Keratinocyte (primary cell): ENCODE measurements around the gene CLK4. TPM values are rescaled to one million over a fixed set of nuclear protein-coding genes. Genes with fewer than 3 reads are reported as not detected.

Source experiments
- DNase-seq: peaks from one replicate; pipeline ENCODE4 v3.0.0-alpha.2; 2011; ENCODE audit warnings: low read depth, missing footprints, low spot score
- FAIRE-seq: peaks from 2 replicates; lab custom pipeline; 2011; peaks lifted over from hg19 to GRCh38; lab: Jason Lieb, UNC
- H2AFZ ChIP-seq: 2 replicates; pipeline ENCODE4 v1.6.0; 2012; ENCODE audit warnings: low read length, control low read depth, inconsistent platforms; ENCODE audit not compliant: control insufficient read depth
- H3K27ac ChIP-seq: 2 replicates; pipeline ENCODE4 v1.5.1; 2011; ENCODE audit warnings: low read length; ENCODE audit not compliant: control insufficient read depth, insufficient read depth
- H3K27me3 ChIP-seq: 3 replicates; pipeline ENCODE4 v1.6.0; 2011; ENCODE audit warnings: low read length; ENCODE audit not compliant: control insufficient read depth, insufficient read depth; ENCODE audit errors: extremely low read depth
- H3K36me3 ChIP-seq, 2 experiments: 2 replicates in 1 of 2; 3 replicates in 1 of 2; pipeline ENCODE4 v1.5.1; 2011; ENCODE audit warnings: low read length in 2 of 2, mild to moderate bottlenecking in 1 of 2; ENCODE audit not compliant: control insufficient read depth in 2 of 2, insufficient read depth in 2 of 2; ENCODE audit errors: extremely low read depth in 1 of 2
- H3K4me1 ChIP-seq: 3 replicates; pipeline ENCODE4 v1.5.1; 2011; ENCODE audit warnings: low read length; ENCODE audit not compliant: control insufficient read depth, insufficient read depth; ENCODE audit errors: extremely low read depth
- H3K4me2 ChIP-seq: 3 replicates; pipeline ENCODE4 v1.6.0; 2011; ENCODE audit warnings: low read depth, low read length; ENCODE audit not compliant: control insufficient read depth, insufficient read depth; ENCODE audit errors: extremely low read depth
- H3K4me3 ChIP-seq, 3 experiments: fragments of 200-600 bp in 1 of 3; sonication (generic) in 1 of 3; 2 replicates in 2 of 3; 3 replicates in 1 of 3; pipeline ENCODE4 v1.5.1; 2011 to 2016; ENCODE audit warnings: low read length in 3 of 3, mild to moderate bottlenecking in 3 of 3, control low read depth in 2 of 3, inconsistent platforms in 1 of 3, low read depth in 1 of 3, mixed read lengths in 1 of 3, mixed run types in 1 of 3, moderate library complexity in 1 of 3; ENCODE audit not compliant: control insufficient read depth in 2 of 3, insufficient read depth in 2 of 3; ENCODE audit errors: extremely low read depth in 1 of 3
- H3K79me2 ChIP-seq: 2 replicates; pipeline ENCODE4 v1.6.0; 2012; ENCODE audit warnings: low read length; ENCODE audit not compliant: control insufficient read depth, insufficient read depth
- H3K9ac ChIP-seq: 3 replicates; pipeline ENCODE4 v1.6.0; 2011; ENCODE audit warnings: low read length; ENCODE audit not compliant: control insufficient read depth, insufficient read depth; ENCODE audit errors: extremely low read depth
- H3K9me1 ChIP-seq: 3 replicates; pipeline ENCODE4 v1.6.0; 2011; ENCODE audit warnings: low read length; ENCODE audit not compliant: control insufficient read depth, insufficient read depth; ENCODE audit errors: extremely low read depth
- H3K9me3 ChIP-seq: 2 replicates; pipeline ENCODE4 v1.5.1; 2012; ENCODE audit warnings: low read depth, low read length; ENCODE audit not compliant: control insufficient read depth
- H4K20me1 ChIP-seq: 3 replicates; pipeline ENCODE4 v1.6.0; 2011; ENCODE audit warnings: low read length; ENCODE audit not compliant: control insufficient read depth, insufficient read depth; ENCODE audit errors: extremely low read depth
- EZH2 ChIP-seq: IDR thresholded peaks from one replicate; pipeline ENCODE4 v1.6.1; 2012; ENCODE audit warnings: inconsistent platforms, mild to moderate bottlenecking, low read length, moderate library complexity
- dilution Hi-C: fragments of 300-500 bp; cut with MboI; formaldehyde crosslinking; loops from one replicate; pipeline ENCODE4 v1.7.0; 2020; ENCODE audit warnings: low sequenced_read_pairs; ENCODE audit not compliant: extremely low pct_ligation_motif_present
- polyA plus RNA-seq, 5 experiments: library from polyadenylated mRNA; depleted of rRNA in 3 of 5; stranded (reverse) in 3 of 5; stranded (forward) in 1 of 5; unstranded in 1 of 5; fragments of >200 nt; gene quantifications; 1 replicate in 1 of 5; 2 replicates in 3 of 5; 3 replicates in 1 of 5; pipeline versions ENCODE4 v1.2.1 to v1.2.3, GENCODE V29; 2011 to 2012; ENCODE audit warnings: missing spikeins in 2 of 5, low read depth in 1 of 5, low replicate concordance in 1 of 5
- TF ChIP-seq, protein P1 (sequence below), 3 experiments: IDR thresholded peaks in 1 of 3; conservative IDR thresholded peaks in 1 of 3; optimal IDR thresholded peaks in 1 of 3; 2 replicates in 2 of 3; 3 replicates in 1 of 3; pipeline versions ENCODE3 to v1.5.1; 2011; ENCODE audit warnings: low read length in 3 of 3, mild to moderate bottlenecking in 3 of 3, moderate library complexity in 2 of 3, control low read depth in 1 of 3, inconsistent platforms in 1 of 3; ENCODE audit not compliant: insufficient read depth in 2 of 3; ENCODE audit errors: extremely low read depth in 1 of 3

CLK4 gene
- polyA plus RNA-seq, 1 donor (not counting 4 experiments of a cell fraction or from before 2014, with no cell fraction given), result 17.3 TPM

DNA sequence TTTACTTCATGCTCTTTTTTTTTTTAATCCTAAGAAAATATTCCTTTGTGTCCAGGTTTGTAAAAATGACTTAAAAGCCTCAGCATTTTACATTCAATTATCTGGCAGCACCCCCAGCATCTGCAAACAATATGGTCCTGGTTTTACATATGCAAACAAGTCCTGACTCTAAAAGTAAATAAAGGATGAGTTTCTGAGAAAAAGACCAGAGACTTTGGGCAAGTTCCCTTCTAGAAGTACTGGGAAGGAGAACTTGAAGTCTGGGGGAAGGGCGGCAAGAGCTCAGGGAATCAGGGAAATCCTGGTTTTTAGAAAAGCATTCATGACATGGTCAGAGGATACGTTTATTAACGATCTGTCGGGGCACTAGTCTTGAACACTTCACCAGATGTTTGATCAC is 62.5 kb downstream of the CLK4 start:
- Histone ChIP-seq H3K36me3 (no peaks in the 10 kb centered on the region), H3K27me3 (no peaks in the 10 kb centered on the region), H3K4me2 (no peak overlapping the region), H3K4me3 (no peak overlapping the region), H2AFZ (no peak overlapping the region), H3K4me1 (no peaks in the 10 kb centered on the region), H3K27ac (no peak overlapping the region), H3K79me2 (no peaks in the 10 kb centered on the region), H3K9me3 (no peaks in the 10 kb centered on the region), H3K9me1 (no peaks in the 10 kb centered on the region), H4K20me1 (no peaks in the 10 kb centered on the region), H3K9ac (no peak overlapping the region)
- dilution Hi-C loops, result no loop called here
- TF ChIP-seq, protein P1, sequence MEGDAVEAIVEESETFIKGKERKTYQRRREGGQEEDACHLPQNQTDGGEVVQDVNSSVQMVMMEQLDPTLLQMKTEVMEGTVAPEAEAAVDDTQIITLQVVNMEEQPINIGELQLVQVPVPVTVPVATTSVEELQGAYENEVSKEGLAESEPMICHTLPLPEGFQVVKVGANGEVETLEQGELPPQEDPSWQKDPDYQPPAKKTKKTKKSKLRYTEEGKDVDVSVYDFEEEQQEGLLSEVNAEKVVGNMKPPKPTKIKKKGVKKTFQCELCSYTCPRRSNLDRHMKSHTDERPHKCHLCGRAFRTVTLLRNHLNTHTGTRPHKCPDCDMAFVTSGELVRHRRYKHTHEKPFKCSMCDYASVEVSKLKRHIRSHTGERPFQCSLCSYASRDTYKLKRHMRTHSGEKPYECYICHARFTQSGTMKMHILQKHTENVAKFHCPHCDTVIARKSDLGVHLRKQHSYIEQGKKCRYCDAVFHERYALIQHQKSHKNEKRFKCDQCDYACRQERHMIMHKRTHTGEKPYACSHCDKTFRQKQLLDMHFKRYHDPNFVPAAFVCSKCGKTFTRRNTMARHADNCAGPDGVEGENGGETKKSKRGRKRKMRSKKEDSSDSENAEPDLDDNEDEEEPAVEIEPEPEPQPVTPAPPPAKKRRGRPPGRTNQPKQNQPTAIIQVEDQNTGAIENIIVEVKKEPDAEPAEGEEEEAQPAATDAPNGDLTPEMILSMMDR (optimal IDR thresholded peaks at IDR 0.05 in 1 of 3, IDR thresholded peaks at IDR 0.05 in 1 of 3, conservative IDR thresholded peaks at IDR 0.05 in 1 of 3; ENCODE audit: extremely low read depth in 1 of 3, insufficient read depth in 2 of 3, low read length in 3 of 3), result no peak
- no peak for TF ChIP-seq EZH2
- FAIRE-seq, result no peak
- no peak for DNase-seq

DNA sequence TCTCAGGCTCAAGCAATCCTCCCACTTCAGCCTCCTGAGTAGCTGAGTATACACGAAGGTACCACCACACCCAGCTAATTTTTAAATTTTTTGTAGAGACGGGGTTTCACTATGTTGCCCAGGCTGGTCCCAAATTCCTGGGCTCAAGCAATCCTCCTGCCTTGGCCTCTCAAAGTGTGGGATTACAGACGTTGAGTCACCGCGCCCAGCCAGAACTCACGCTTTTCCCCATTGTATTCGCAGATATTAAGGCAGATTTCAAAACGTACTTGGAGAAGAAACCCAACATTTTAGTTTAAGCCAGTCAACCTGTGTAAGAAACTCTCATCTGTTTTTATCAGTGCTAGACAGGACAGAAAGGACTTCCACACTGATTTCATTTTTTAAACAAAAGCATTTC is 63.2 kb downstream of the CLK4 start:
- Histone ChIP-seq H3K4me3 (no peak overlapping the region), H3K9ac (no peak overlapping the region), H3K4me1 (no peaks in the 10 kb centered on the region), H4K20me1 (no peaks in the 10 kb centered on the region), H3K27ac (no peak overlapping the region), H3K9me3 (no peaks in the 10 kb centered on the region), H3K9me1 (no peaks in the 10 kb centered on the region), H2AFZ (no peak overlapping the region), H3K4me2 (no peak overlapping the region), H3K36me3 (no peaks in the 10 kb centered on the region), H3K27me3 (no peaks in the 10 kb centered on the region), H3K79me2 (no peaks in the 10 kb centered on the region)
- TF ChIP-seq, protein P1 (optimal IDR thresholded peaks at IDR 0.05 in 1 of 3, IDR thresholded peaks at IDR 0.05 in 1 of 3, conservative IDR thresholded peaks at IDR 0.05 in 1 of 3; ENCODE audit: extremely low read depth in 1 of 3, insufficient read depth in 2 of 3, low read length in 3 of 3), result no peak
- TF ChIP-seq EZH2, result no peak
- no peak for DNase-seq
- dilution Hi-C loops, result no loop called here
- no peak for FAIRE-seq
